Neural progenitor cell (in vitro differentiated cells): ENCODE data around the gene KCNJ16. TPM values are rescaled to one million over a fixed set of nuclear protein-coding genes. Genes with fewer than 3 reads are reported as not detected.

Experiments used
- DNase-seq: peaks from one replicate; pipeline ENCODE4 v3.0.0-alpha.2; 2016; ENCODE audit warnings: low spot score
- H2AFZ ChIP-seq: fragments of 200-600 bp; sonication (generic); replicated peaks from 2 replicates; pipeline ENCODE4 v1.6.1; 2016; ENCODE audit warnings: antibody characterized with exemption
- H3F3A ChIP-seq: fragments of 200-600 bp; sonication (generic); 2 replicates; pipeline ENCODE4 v1.6.1; 2016; ENCODE audit warnings: antibody characterized with exemption, low read depth
- H3K27ac ChIP-seq: fragments of 200-600 bp; sonication (generic); 2 replicates; pipeline ENCODE4 v1.5.1; 2016; ENCODE audit warnings: mild to moderate bottlenecking
- H3K27me3 ChIP-seq: fragments of 200-600 bp; sonication (generic); 2 replicates; pipeline ENCODE4 v1.6.1; 2016; ENCODE audit warnings: mild to moderate bottlenecking, moderate library complexity
- H3K36me3 ChIP-seq: fragments of 200-600 bp; sonication (generic); 2 replicates; pipeline ENCODE4 v1.5.1; 2016
- H3K4me1 ChIP-seq: fragments of 200-600 bp; sonication (generic); 2 replicates; pipeline ENCODE4 v1.6.1; 2016; ENCODE audit warnings: mixed run types
- H3K4me2 ChIP-seq: fragments of 200-600 bp; sonication (generic); 2 replicates; pipeline ENCODE4 v1.6.1; 2016
- H3K4me3 ChIP-seq: fragments of 200-600 bp; sonication (generic); 2 replicates; pipeline ENCODE4 v1.5.1; 2016
- H3K79me2 ChIP-seq: fragments of 200-600 bp; sonication (generic); 2 replicates; pipeline ENCODE4 v1.6.1; 2016; ENCODE audit warnings: low read depth
- H3K9ac ChIP-seq: fragments of 200-600 bp; sonication (generic); 2 replicates; pipeline ENCODE4 v1.6.1; 2016
- H3K9me3 ChIP-seq: fragments of 200-600 bp; sonication (generic); 2 replicates; pipeline ENCODE4 v1.5.1; 2016; ENCODE audit warnings: low read depth
- H4K20me1 ChIP-seq: fragments of 200-600 bp; sonication (generic); 2 replicates; pipeline ENCODE4 v1.6.1; 2016; ENCODE audit warnings: low read depth
- H3K27ac Mint-ChIP-seq: 3 replicates; pipeline ENCODE4 v1.8.0; 2021; ENCODE audit warnings: mixed read lengths
- H3K27me3 Mint-ChIP-seq: 2 replicates; pipeline ENCODE4 v1.8.0; 2022; ENCODE audit warnings: low read depth, mild to moderate bottlenecking, inconsistent platforms, moderate library complexity, mixed read lengths; ENCODE audit not compliant: insufficient read depth
- H3K36me3 Mint-ChIP-seq: 3 replicates; pipeline ENCODE4 v1.8.0; 2021; ENCODE audit warnings: mixed read lengths
- H3K4me1 Mint-ChIP-seq: 3 replicates; pipeline ENCODE4 v1.8.0; 2021; ENCODE audit warnings: mixed read lengths
- H3K4me3 Mint-ChIP-seq: 3 replicates; pipeline ENCODE4 v1.8.0; 2021; ENCODE audit warnings: mild to moderate bottlenecking, moderate library complexity, mixed read lengths
- H3K9me3 Mint-ChIP-seq: 3 replicates; pipeline ENCODE4 v1.8.0; 2020; ENCODE audit warnings: mixed read lengths
- EZH2 ChIP-seq: fragments of 200-600 bp; sonication (generic); IDR thresholded peaks from 2 replicates; pipeline ENCODE4 v1.6.1; 2017; ENCODE audit warnings: antibody characterized with exemption, mild to moderate bottlenecking, moderate library complexity
- EZH2phosphoT487 ChIP-seq: fragments of 200-600 bp; sonication (generic); IDR thresholded peaks from 2 replicates; pipeline ENCODE4 v1.6.1; 2017; ENCODE audit warnings: antibody characterized with exemption
- total RNA-seq: library from RNA; depleted of rRNA; stranded (reverse); fragments of >200 nt; gene quantifications from 2 replicates; pipeline ENCODE4 v1.2.3, GENCODE V29; 2015; ENCODE audit warnings: low replicate concordance
- TF ChIP-seq, protein P1 (sequence below): fragments of 200-600 bp; sonication (generic); IDR thresholded peaks from 2 replicates; pipeline ENCODE4 v1.5.1; 2017; ENCODE audit warnings: antibody characterized with exemption, mild to moderate bottlenecking

KCNJ16 gene
- total RNA-seq, 1 donor from 2014 or later: not detected

DNA sequence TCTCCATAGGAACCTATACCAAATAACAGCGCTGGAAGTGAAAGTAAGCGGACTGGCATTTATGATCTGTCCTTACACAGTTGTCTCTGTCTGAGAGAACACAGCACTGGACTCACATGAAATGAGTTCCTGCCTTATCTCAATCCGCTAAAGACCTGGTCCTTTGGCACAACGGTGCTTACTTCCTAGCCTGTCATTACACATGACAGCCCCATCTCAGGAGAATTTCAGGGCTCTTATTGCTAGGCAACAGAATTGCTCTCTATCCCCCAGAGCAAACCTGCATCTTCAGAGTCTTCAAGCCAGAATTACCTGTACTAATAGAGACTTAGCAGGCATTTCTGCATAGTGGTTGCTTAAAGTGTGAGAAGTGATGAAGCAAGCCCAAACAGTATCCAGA lies 98.7 kb downstream of the KCNJ16 start:
- TF ChIP-seq EZH2phosphoT487: no peak
- TF ChIP-seq, protein P1, sequence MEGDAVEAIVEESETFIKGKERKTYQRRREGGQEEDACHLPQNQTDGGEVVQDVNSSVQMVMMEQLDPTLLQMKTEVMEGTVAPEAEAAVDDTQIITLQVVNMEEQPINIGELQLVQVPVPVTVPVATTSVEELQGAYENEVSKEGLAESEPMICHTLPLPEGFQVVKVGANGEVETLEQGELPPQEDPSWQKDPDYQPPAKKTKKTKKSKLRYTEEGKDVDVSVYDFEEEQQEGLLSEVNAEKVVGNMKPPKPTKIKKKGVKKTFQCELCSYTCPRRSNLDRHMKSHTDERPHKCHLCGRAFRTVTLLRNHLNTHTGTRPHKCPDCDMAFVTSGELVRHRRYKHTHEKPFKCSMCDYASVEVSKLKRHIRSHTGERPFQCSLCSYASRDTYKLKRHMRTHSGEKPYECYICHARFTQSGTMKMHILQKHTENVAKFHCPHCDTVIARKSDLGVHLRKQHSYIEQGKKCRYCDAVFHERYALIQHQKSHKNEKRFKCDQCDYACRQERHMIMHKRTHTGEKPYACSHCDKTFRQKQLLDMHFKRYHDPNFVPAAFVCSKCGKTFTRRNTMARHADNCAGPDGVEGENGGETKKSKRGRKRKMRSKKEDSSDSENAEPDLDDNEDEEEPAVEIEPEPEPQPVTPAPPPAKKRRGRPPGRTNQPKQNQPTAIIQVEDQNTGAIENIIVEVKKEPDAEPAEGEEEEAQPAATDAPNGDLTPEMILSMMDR: no peak
- TF ChIP-seq EZH2: no peak
- no peaks in the 10 kb centered on the region for H3K4me1 ChIP-seq
- H3K4me2 ChIP-seq: no peak overlapping the region
- H3K79me2 ChIP-seq: no peaks in the 10 kb centered on the region
- H3F3A ChIP-seq: no peaks in the 10 kb centered on the region
- DNase-seq: no peak
- H2AFZ ChIP-seq: no peak overlapping the region
- H3K9ac ChIP-seq: no peak overlapping the region
- H3K4me3 Mint-ChIP-seq: no peak overlapping the region
- H3K27me3 ChIP-seq: peaks cover 35% of the 10 kb centered on the region
- H3K27ac Mint-ChIP-seq: no peak overlapping the region
- H3K9me3 ChIP-seq: no peaks in the 10 kb centered on the region
- H3K4me1 Mint-ChIP-seq: peaks cover 30% of the 10 kb centered on the region
- no peaks in the 10 kb centered on the region for H3K9me3 Mint-ChIP-seq
- H3K27ac ChIP-seq: no peak overlapping the region
- no peaks in the 10 kb centered on the region for H4K20me1 ChIP-seq
- H3K27me3 Mint-ChIP-seq: peaks cover 4% of the 10 kb centered on the region
- H3K36me3 Mint-ChIP-seq: peaks cover 6% of the 10 kb centered on the region
- H3K36me3 ChIP-seq: no peaks in the 10 kb centered on the region
- no peak overlapping the region for H3K4me3 ChIP-seq

DNA sequence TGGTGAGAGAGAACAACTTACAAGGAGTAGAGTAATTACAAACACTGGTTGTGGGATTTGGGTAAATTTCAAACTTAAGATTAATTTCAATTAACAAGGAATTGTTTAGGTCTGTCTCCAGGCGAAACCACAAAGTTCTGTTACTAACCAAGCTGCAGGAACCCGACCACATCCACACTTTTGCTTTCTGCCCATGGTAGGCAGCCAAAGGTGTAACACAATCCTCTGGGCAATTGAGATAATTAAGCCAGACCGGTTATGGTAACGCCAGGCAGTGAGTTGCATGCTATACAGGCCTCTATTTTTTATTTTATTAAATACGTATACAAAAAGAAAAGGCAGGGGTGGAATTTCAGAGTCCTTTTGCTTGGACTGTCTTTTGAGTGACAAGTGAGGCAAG lies 106.4 kb downstream of the KCNJ16 start:
- H2AFZ ChIP-seq: no peak overlapping the region
- H3K79me2 ChIP-seq: no peaks in the 10 kb centered on the region
- peaks cover 3% of the 10 kb centered on the region for H3K36me3 Mint-ChIP-seq
- H3K27ac ChIP-seq: no peak overlapping the region
- H3F3A ChIP-seq: no peaks in the 10 kb centered on the region
- H3K9me3 ChIP-seq: no peaks in the 10 kb centered on the region
- no peak overlapping the region for H3K9ac ChIP-seq
- H3K27ac Mint-ChIP-seq: no peak overlapping the region
- H3K27me3 Mint-ChIP-seq: no peaks in the 10 kb centered on the region
- no peak overlapping the region for H3K4me3 ChIP-seq
- peaks cover 2% of the 10 kb centered on the region for H3K4me1 Mint-ChIP-seq
- H3K9me3 Mint-ChIP-seq: no peaks in the 10 kb centered on the region
- H3K4me3 Mint-ChIP-seq: no peak overlapping the region
- H3K27me3 ChIP-seq: no peaks in the 10 kb centered on the region
- no peak for TF ChIP-seq EZH2
- TF ChIP-seq EZH2phosphoT487: no peak
- TF ChIP-seq, protein P1: no peak
- DNase-seq: no peak
- H3K36me3 ChIP-seq: no peaks in the 10 kb centered on the region
- no peaks in the 10 kb centered on the region for H3K4me1 ChIP-seq
- H4K20me1 ChIP-seq: no peaks in the 10 kb centered on the region
- no peak overlapping the region for H3K4me2 ChIP-seq

DNA sequence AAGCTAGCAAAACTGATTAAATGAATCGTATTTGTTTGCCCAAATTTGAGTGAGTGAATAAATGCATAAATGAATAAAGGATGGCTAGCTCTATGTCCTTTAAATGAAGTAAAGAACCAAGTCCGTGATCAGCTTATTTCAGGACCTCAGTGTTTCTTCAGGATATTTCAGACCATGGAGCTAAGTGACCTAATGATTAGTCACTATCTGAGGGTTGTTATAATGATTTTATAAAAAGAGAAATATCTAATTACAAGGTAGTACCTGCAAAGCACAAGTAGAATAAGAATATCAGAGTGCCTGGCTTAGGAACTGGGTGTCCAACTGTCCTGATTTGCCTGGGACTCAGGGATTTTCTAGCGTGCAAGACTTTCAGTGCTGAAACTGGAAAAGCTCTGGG lies 106.8 kb downstream of the KCNJ16 start:
- TF ChIP-seq EZH2phosphoT487 (no peak), EZH2 (no peak)
- TF ChIP-seq, protein P1: no peak
- Mint-ChIP-seq H3K9me3 (no peaks in the 10 kb centered on the region), H3K27ac (no peak overlapping the region), H3K4me3 (no peak overlapping the region), H3K4me1 (peaks cover 2% of the 10 kb centered on the region), H3K36me3 (peaks cover 3% of the 10 kb centered on the region), H3K27me3 (no peaks in the 10 kb centered on the region)
- no peak for DNase-seq
- Histone ChIP-seq H3K4me3 (no peak overlapping the region), H2AFZ (no peak overlapping the region), H3K79me2 (no peaks in the 10 kb centered on the region), H3K27ac (no peak overlapping the region), H3K9me3 (no peaks in the 10 kb centered on the region), H4K20me1 (no peaks in the 10 kb centered on the region), H3F3A (no peaks in the 10 kb centered on the region), H3K4me2 (no peak overlapping the region), H3K4me1 (no peaks in the 10 kb centered on the region), H3K27me3 (no peaks in the 10 kb centered on the region), H3K36me3 (no peaks in the 10 kb centered on the region), H3K9ac (no peak overlapping the region)

DNA sequence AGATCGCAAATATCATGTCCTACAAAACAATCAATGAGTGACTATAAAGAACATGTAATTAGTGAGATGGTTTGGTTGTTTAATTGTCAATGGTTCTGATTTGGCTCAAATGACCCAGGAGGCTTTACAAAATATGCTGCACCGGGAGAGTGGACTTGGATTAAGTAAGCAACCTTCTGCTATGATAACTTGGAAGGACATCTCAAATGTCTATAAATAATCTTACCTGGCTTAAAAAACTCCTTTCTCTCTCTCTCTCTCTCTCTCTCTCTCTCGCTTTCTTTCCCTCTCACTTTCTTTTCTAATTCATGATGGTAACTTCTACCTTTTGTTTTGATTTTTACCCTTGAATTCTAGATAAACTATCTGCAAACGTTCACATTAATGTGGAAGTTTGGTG lies 108.5 kb downstream of the KCNJ16 start:
- no peak overlapping the region for H3K4me3 Mint-ChIP-seq
- Histone ChIP-seq H3K27me3 (no peaks in the 10 kb centered on the region), H3K4me1 (no peaks in the 10 kb centered on the region), H3K79me2 (no peaks in the 10 kb centered on the region), H3K27ac (no peak overlapping the region), H3K9ac (no peak overlapping the region), H3K9me3 (no peaks in the 10 kb centered on the region), H3K4me2 (no peak overlapping the region), H2AFZ (no peak overlapping the region), H3F3A (no peaks in the 10 kb centered on the region), H3K4me3 (no peak overlapping the region), H3K36me3 (no peaks in the 10 kb centered on the region), H4K20me1 (no peaks in the 10 kb centered on the region)
- H3K27ac Mint-ChIP-seq: no peak overlapping the region
- DNase-seq: no peak
- H3K4me1 Mint-ChIP-seq: peaks cover 2% of the 10 kb centered on the region
- H3K27me3 Mint-ChIP-seq: no peaks in the 10 kb centered on the region
- H3K36me3 Mint-ChIP-seq: no peaks in the 10 kb centered on the region
- no peak for TF ChIP-seq EZH2phosphoT487
- TF ChIP-seq, protein P1: no peak
- TF ChIP-seq EZH2: no peak
- no peaks in the 10 kb centered on the region for H3K9me3 Mint-ChIP-seq
